GM10266 (cell line): ENCODE data around the gene ACAD8.
A peak's percentile ranks its signal among the peaks of the same experiment; 100 is the strongest.
"Not testable (repeated sequence)": the region's sequence is repeated elsewhere in the genome, so short reads cannot be mapped to it uniquely, and the experiment has no call there.

Experiments used
- DNase-seq: peaks from one replicate; pipeline ENCODE4 v3.0.0; 2012; ENCODE audit errors: extremely low spot score
- CTCF ChIP-seq: IDR thresholded peaks from 2 replicates; pipeline ENCODE4 v1.5.1; 2012; ENCODE audit warnings: mild to moderate bottlenecking, low read depth; ENCODE audit not compliant: control insufficient read depth, insufficient read depth; ENCODE audit errors: missing control alignments

ACAD8 gene

GRCh38 chr11:134276396-134277182, 23.2 kb downstream of the ACAD8 start:
- peak; percentile 44 for DNase-seq
- peak; percentile 23 for TF ChIP-seq CTCF

DNA sequence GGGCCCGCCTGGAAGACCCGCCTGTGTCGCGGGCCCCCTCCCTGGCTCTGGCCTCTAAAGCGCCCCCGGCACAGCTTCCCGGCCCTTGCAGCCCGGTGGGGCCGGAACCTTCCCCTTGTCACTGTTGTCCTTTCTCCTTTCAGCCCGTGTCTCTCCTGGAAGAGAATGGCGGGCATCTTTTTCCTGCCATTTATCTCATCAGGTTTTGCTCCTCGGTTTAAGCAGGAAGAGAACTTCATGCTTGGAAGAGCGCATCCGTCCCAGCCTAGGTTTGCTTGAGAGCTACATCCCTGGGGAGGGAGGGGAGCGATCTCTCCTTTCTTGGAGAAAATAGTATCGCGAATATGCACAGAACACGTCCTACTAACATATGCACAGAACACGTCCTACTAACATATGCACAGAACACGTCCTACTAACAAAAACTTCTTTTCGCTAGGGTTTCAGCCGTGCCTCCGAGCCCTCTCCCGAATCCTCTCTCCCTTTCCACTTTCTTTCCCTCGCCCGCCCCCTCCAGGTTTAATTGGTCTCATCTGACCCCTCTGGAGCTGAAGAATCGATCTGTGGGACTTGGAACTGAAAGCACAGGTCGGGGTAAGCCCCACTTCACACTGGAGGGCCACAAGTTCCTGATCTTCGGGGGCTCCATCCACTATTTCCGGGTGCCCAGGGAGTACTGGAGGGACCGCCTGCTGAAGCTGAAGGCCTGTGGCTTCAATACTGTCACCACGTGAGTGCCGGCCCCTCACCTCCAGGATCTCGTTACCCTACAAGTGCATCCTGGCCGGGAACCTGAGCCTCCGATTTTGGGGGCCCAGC, 24.0 kb downstream of the ACAD8 start:
- no peak for TF ChIP-seq CTCF
- peak; percentile 29 for DNase-seq

GRCh38 chr11:134278356-134278755, 25.0 kb downstream of the ACAD8 start:
- no peak for TF ChIP-seq CTCF
- DNase-seq, result no peak

DNA sequence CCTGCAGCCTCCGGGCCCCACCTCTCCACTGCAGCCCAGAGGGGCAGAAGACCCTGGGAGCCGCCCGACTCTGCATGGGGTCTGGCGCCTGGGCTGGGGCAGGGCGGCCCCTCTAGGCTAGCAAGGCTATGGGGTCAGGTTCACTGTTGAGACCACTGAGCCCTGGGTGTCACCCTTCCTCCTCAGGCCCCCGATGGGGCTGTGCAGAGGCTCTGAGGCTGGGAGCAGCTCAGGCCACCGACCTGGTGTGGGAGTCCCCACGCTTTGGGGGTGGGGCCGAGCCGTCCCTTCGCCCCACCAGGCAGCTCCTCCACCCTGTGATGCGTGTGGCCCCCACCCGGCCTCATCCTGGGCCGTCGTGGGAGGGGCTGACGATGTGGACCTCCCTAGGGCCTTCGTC, 28.3 kb downstream of the ACAD8 start:
- not testable (repeated sequence) for DNase-seq

DNA sequence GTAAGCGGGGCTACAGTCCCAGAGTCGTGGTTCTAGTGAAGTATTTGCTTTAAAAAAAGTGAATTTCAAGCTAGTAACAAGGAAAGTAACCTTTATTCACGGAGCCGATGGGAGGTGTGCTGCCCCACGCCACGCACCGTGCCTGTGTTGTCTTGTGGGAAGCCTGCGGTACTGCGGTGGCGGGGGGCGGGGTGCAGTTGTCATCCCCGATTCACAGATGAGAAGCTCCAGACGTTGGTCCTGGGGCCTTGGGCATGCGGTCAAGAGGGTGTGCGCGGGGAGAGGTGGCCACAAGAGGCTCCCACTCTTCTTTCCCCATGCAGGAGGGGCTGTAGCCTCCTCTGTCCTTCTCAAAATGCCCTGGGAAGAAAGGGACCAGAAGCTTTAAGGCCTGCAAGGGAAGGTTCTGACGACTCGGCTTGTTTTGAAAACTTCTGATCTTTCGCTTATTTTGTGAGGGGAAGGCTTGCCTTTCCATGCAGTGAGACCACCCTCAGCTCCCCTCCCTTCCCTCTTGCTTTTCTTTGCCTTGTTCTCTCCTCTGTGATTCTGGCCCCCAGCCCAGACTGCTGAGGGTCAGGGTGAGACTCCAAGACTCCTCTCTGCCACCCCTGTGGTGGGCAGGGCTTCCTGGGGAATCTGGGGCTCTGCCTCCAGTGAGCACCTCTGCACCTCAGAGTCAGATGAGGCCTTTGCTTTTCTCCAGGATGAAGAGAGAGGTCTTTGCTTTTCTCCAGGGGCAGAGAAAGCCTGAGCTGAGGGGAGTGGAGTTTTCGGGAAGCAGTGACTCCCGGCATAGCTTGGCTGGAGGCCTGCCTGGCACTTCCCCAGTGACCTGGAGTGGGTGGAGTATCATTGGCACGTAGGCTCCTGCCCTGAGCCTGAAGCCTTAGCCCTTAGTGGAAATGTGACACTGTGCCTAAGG, 29.0 kb downstream of the ACAD8 start:
- DNase-seq, result no peak
- TF ChIP-seq CTCF, result no peak

DNA sequence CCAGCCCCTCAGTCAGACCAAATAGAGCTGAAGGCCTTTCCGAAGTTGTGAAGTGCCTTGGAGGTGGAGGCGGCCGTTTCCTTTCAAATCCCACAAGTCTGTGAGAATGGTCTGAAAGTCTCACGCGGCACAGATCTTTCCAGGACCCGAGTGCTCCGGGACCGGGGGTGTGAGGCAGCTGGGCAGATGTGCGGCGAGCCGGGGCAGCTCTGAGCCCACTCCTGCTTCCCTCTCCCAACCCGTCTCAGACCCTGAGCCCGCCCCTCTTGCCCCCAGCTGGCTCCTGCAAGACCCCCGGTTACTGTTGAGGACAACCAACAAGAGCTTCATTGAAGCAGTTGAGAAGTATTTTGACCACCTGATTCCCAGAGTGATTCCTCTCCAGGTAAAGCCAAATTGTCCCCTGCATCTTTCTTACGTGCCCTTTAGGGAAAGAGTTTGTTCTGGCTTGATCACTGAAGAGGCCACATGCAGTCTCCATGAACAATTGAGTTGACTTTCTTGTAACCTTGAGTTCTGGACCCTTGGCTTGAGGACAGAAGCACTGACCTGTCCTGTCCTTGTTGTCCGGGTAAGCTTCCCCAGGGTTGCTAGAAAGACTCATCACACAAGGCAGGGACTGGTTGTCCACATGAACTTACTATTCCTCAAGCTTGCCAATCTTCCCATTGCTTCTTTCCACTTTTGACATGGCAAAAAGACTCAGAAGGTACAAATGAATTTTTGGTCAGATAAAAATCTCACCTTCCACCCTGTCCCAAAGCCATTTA, 30.3 kb downstream of the ACAD8 start:
- no peak for DNase-seq
- no peak for TF ChIP-seq CTCF

- DNase-seq, result not testable (repeated sequence)
Observed at GRCh38 chr11:134284349-134284748, 31.0 kb downstream of the ACAD8 start.
